NCI-H2107 treated with DMSO at 0.1 percent for 48 hours (cell line): ENCODE data around the gene QSOX2.
"Not testable (repeated sequence)": the region's sequence is repeated elsewhere in the genome, so short reads cannot be mapped to it uniquely, and the experiment has no call there.

Experiments
- DNase-seq: peaks from one replicate; lab custom pipeline; 2025; ENCODE audit not compliant: unreplicated experiment; lab: John Stamatoyannopoulos, UW

The QSOX2 gene

DNA sequence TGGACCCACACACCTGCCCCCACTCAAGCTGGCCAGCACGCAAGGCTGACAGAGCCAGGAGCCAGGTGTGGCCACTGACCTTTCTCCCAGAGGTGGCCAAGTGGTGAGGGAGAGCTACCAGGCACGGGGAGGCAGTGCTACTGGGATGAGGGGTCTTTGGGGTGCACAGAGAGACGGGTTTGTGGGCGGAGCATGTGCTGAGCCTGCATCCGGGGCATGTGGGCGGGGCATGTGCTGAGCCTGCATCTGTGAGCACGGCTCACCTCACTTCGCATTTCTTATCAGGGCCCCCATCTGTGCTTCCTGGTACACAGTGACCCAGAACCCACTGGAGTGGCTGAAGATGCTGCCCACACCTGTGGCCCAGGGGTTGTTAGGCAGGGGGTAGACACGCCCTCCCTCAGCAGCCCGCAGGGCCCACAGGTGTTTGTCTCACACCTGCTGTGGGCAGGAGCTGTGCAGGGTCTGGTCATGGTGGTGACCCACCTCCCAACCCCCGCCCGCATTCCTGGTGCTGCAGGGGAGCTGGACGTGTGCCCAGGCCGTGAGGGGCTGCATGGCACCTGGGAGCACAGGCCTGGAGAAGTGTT is 36.8 kb upstream of the QSOX2 start:
- no peak for DNase-seq

DNA sequence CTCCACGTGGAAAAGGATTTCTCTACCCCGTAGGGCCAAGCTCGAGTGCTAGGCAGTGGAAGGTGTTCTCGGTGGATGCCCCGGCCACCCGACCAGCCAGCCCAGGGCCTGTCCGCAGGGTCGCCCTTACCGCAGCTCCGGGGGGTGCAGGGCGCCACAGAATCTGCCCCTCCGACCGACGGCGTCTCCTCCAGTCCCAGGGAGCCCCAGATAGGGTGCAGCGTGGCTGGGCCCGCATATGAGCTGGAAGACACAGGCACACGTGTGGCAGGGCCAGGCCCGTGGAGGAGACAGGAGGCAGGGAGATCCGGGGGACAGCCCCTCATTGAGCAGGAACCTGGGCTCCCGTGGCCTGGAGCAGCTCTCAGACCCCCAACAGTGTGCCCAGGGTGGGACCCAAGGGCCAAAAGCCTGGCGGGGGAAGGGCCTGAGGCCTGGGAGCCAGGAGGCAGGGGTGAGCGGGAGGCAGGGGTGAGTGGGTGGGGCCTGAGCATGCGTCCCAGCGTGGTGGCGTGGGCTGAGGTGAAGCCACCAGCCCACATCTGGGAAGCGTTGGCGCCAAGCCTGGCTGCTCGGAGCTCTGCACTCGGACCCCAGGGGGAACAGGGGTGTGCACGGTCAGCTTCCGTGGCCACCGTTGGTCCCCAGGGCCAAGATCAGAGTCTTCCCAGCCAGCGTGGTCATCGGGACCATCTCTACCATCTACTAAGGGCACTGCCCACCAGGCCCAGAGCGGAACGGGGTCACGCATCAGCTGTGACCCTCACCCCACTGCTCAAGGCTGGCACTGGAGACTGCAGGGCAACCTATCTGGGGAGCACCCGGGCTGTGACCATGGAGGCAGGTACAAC is 36.0 kb upstream of the QSOX2 start:
- DNase-seq, result no peak

DNA sequence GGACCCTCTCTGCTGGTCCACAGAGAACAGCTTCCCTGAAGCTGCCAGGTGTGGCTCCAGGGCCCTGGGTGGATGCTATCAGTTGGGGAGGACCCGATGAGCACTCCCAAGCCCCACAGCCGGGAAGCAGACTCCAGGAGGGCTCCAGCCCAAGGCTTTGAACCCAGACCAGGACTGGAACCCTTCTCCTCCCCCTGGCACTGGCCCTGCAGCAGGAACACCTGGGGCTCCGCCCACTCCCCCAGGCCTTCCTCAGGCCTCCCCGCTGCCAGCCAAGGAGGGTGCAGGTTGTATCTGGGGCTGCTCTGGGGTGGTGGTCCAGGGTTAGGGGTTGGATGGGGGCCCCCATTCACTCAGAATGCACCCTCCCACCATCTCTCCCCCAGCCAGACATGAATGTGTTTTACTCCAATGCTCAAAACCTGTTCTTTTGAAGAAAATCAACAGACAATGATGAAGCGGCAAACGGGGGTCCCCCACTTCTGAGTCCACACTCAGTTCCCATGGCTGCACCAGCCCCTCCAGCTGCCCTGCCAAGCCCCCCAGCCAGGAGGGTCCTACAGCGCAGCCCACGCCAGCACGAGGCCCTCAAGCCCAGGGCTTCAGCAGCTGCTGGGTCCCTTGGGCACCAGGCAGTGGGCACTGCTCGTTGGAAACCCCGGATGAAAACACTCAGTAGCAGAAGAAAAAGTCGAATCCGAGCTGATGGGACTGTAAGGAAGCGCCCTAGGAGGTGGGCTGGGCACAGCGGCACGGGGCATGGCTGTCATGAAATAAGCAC is 35.1 kb upstream of the QSOX2 start:
- no peak for DNase-seq

DNA sequence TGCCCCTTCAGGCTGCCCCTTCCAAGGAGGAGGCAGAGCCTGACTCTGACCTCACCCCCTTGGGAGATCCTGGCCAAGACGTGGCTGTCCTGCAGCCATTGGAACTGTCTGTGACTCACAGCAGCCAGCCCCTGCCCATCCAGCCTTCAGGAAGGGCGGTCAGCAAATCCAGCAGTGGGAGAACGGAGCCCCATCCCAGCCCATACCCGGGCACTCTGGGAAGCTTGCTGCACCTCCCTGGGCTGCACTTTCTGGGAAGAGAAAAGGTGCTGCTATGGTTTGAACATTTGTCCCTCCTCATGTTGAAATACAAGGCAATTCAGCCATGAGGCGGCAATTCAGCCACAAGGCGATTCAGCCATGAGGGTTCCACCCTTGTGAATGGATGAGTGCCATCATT is 33.9 kb upstream of the QSOX2 start:
- no peak for DNase-seq

DNA sequence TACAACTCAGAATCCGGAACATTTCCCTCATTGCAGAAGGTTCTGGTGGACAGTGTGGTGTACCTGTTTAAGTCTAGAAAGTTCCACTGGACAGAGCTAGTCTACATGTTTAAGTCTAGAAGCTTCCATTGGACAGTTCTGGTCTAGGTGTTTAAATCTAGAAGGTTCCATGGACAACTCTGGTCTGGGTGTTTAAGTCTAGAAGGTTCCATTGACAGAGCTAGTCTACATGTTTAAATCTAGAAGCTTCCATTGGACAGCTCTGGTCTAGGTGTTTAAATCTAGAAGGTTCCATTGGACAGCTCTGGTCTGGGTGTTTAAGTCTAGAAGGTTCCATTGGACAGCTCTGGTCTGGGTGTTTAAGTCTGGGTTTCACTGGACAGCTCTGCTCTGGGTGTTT is 33.3 kb upstream of the QSOX2 start:
- DNase-seq, result no peak

DNA sequence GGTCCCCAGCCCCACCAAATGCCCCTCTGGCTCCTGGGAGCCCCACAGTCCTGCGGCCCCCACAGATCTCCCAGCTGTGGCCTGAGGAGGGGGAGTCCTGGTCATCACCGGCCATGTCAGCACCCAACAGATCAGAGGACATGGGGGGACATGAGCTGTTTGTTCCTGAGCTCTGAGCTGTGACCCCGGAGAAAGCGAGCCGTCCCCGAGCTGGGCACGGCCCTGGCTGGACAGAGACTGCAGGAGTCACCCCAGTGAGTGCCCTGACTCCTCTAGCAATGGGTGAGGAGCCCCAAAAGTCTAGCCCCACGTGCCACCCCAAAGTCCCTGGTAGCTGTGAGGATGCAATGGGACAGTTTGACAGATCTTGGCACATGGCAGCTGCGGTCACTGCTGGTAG is 32.6 kb upstream of the QSOX2 start:
- DNase-seq, result no peak

DNA sequence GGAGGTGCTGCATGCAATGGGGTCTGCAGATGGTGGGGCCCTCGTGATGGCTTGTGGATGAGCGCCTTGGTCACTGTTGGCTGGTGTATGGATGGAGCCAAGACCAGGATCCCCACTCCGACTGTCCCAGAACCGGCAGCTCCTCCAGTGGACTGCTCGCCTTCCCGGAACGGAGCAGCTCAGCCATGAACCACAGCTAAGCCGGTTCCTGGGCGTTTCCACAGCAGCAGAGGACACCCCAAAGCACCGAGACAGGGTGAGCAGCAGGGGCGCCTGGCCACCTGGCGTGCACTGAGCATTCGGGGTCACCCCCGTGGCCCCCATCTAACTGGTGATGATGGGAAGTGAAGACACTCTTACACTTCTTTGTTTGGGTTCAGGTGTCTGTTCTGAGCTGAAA is 32.1 kb upstream of the QSOX2 start:
- DNase-seq, result no peak

DNA sequence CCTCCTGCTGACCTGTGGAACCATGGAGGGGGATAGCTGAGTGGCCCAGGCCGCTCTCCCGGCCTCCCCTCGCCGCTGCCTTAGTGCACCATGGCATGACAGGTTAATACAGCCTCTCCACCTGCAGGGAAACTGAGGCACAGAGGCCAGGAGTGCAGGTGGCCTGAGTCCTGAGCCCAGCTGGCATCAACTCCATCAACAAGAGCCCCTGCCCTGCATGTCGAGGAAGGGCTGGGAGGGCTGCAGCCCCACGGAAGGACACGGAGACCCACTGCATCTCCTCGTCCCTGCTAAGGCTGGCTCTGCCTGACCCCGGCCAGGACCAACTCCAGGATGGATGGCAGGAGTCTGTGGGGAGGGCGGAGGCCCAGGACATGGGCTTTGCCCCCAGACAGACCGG is 31.1 kb upstream of the QSOX2 start:
- DNase-seq, result no peak

DNA sequence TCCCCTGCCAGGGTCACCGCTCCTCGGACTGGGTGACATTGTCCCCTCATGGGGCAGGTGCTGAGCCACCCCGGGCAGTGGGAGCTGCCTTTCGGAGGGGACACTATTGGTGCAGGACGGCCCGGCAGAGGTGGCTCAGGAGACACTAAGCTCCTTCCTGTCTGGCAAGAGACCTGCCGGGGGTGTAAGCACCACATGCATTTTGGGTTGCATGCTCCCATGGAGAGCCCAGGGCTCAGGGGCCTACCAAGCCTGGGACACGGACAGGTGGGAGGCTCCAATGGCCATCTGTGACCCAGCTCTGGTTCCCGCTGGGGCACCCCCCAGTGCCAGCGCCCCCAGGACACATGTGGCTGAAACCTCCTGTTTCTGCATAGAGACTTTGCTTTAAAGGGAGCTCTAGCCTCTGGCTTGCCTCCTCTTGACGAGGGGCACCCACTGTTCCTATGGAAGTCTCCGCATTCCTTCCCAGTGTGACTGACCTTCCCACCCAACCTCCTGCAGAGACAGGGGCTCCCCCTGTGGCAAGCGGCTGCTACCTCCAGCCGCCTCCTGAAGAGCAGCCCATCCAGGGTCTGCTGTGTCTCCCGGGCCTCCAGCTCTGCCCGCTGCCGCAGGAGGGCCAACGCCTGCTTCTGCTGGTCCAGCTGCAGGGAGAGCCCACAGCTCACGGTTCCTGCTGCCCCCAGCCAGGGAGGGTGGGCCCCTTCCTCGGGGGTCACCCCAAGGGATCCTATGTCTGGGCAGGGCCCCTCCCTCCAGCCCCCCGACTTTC is 30.2 kb upstream of the QSOX2 start:
- DNase-seq, result no peak

DNA sequence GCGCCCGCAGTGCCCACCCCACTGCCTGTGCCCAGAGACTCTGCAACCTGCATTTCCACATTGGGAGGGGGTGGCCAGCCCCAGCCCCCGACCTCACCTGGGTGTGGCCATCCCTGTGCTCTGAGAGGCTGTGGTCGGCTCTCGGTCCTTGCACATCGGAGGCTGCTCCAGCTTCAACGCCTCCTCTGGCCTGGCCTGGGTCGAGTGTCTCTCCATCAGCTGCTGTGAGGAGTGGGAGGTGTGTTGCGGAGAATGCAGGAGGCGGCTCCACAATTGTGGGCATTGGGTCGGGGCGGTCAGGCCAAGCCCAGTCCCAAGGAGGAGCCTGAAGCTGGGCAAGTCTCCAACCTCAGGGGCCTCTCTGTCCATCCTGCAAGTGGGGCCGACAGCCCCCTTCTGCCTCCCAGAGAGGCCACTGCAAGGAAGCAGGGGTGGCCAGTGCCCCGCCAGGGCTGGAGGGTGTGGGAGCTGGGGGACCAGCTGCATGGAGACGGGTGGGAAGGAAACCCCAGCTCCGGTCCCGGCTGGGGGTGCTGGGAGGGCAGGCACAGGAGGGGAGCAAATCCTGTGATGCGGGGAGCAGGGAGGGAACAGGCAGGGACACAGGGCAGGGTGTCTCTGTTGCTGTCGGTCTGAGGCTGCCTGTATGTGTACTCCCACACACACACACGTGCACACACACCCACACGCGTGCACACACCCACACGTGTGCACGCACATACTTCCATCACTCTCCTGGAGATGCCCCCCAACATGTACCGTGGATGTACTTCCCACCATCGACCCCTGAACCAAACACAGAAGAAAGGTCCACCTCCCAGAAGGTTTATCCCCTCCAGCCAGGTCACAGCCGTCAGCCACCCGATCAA is 29.4 kb upstream of the QSOX2 start:
- DNase-seq, result no peak

DNA sequence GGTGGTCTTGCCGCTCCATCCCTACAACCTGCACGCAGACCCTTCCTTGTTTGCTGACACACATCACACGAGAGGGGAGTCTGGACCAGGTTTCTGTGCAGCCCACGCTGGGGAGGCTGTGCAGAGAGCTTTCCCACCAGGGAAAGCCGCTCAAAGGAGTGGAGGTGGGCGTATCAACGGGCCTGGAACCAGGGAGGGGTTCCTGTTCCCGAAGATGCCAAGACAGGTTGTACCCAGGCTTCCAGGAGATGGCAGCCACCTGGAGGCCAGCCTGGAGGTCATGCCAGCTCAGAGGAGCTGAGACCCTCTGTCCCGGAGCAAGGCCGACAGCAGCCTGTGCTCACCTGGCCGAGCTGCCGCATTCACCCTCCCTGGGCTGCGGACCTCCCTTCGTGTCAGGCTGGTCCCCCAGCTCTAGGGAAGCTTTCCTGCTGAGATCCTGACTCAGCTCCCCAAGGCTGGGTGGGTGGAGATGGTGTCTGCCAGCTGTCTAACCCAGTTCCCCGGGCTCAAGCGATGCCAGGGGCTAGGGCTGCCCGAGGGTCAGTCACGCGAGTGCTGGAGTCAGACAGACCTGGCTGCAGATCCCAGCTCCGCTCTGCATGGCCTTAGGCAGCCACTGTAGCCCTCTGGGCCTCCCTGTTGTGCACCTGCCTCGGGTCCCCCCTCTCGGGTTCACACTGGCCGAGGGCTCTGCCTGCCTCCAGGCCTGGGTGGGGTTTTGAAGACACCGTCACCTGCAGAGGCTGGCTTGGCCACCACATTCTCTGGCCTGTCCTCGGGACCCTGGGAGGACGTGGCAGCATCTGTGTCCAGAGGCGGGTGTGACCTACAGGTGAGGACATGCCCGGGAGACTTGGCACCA is 28.5 kb upstream of the QSOX2 start:
- DNase-seq, result no peak

DNA sequence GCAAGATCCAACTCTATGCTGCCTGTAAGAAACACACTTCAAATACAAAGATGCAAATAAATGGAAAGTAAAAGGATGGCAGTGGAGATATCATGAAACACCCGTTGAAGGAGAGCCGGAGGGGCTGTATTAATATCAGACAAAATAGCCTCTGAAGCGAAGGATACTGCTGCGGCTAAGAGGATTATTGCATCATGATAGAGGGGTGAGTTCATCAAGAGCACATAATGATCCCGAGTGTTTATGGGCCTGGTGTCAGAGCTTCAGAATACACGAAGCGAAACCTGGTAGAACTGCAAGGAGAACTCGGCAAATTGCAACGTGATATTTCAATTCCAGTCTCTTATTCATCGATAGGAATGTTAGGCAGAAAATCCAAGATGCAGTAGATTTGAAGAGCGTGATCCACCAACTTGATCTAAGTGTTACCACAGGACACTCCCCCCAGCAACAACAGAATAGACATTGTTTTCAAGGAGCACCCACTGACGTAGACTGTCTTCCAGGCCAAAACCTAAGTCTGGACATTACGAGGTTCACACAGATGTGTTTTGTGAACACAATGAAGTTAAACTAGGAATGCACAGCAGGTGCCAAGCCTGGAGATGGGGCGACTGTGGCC is 27.7 kb upstream of the QSOX2 start:
- peak; percentile 66 for DNase-seq

DNA sequence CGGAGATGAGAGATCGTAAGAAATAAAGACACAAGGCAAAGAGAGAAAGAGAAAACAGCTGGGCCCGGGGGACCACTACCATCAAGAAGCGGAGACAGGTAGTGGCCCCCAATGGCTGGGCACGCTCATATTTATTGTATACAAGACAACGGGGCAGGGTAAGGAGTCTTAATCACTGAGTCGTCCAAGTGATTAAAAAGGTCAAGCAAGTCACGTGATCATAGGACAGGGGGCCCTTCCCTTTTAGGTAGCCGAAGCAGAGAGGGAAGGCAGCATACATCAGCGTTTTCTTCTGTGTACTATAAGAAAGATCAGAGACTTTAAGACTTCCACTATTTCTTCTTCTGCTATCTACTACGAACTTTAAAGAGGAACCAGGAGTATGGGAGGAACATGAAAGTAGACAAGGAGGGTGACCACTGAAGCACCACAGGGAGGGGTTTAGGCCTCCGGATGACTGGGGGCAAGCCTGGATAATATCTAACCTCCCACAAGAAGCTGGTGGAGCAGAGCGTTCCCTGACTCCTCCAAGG is 24.6 kb upstream of the QSOX2 start:
- DNase-seq, result no peak

DNA sequence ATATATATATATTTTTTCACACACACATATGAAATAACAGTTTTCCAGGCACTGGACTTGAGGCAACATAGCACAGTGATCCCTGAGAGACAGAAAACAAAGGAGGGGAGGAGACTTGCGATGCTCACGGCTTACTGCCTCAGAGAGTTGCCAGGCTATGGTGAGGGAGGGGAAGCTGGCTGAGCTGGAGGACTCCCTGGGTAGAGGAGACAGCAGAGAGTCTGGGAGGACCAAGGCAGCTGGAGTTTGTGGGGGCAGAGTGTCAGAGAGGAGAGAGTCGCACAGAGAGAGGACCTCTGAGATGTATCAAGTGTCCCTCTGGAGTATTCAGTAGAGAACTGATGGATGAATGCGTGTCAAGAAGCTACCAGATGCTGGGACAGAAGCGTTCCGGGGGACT is 23.1 kb upstream of the QSOX2 start:
- DNase-seq, result peak; percentile 13

DNA sequence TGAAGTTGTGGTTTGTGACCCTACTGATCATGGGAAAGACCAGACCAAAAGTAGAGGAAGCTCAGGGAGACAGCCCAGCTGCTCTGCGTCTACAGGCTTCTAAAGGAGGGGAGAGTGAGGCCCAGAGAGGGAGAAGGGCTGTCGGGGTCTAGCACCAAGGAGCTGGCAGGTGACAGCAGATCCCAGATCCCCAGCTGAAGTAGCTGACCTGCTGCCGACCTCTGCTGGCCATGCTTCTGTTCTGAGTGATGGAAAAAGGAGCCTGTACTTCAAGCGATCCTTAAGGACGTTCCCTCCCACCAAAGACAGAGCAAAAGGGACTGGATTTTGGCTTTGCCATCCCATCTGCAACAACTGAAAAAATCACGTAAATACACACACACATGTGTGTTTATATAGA is 22.7 kb upstream of the QSOX2 start:
- no peak for DNase-seq

DNA sequence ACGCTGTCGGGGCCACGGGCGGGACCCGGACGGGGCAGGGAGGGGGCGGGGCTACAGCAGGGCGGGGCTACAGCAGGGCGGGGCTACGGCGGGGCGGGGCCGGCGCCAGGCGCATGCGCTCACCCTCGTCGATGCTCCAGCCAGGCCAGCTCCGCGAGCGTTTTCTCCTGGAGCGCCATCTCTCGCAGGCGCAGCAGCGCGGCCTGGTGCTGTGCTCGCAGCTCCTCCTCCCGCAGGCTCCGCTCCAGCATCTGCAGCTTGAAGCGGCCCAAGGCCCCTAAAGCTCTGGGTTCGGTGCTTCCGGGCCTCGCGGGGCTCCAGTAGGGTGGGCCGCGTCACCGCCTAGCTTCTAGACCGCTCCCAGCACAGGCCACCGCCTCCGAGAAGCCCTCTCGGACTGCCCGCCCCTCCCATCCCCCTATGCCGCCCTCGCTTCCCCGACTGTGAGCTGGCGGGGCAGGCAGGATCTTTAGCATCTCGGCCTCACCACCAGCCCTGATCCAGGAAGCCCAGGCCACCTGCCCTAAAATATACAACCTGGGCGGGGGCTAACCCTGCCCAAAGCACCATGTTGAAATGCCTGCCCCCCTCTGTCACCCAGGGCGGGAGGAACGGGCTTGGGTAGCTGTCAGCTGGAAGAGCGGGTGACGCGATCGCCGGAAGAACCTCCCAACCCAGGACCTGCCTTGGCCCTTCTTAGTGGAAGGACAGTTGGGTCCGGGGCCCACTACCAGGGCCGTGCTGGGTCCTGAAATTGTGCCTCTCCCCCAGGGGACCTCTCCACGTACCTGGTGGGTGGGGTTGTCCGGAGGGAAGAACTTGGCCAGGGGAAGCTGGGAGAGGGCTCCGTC is 21.9 kb upstream of the QSOX2 start:
- no peak for DNase-seq

DNA sequence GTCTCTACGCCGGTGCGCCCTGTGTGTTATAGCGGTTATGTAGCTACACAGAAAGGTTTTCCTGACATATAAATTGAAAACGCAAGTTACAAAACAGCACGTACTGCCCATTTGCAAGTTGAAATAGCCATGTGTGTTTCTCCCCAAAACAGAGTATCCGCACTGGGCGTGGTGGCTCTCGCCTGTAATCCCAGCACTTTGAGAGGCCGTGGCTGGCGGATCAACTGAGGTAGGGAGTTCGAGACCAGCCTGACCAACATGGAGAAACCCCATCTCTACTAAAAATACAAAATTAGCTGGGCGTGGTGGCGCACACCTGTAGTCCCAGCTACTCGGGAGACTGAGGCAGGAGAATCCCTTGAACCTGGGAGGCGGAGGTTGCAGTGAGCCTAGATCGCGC is 21.0 kb upstream of the QSOX2 start:
- not testable (repeated sequence) for DNase-seq
